A549 (cell line): ENCODE measurements around the gene SETDB2. TPM values are rescaled to one million over a fixed set of nuclear protein-coding genes. Genes with fewer than 3 reads are reported as not detected.

Experiments
- ATAC-seq, 2 experiments: fragments of 200-7000 bp in 1 of 2; fragments of >200 bp in 1 of 2; cut with Nextera tagmentation in 1 of 2; cut with Tn5 transposase in 1 of 2; 3 replicates each; pipeline versions ENCODE4 v1.8.0 to v1.9.1; 2018 to 2020; ENCODE audit warnings: mild to moderate bottlenecking in 1 of 2, moderate library complexity in 1 of 2
- CTCF ChIA-PET: fragments of 300-600 bp; sonication (Branson Sonifier 250); formaldehyde crosslinking; extraction: SDS; loops from one replicate; lab custom pipeline; 2021; ENCODE audit warnings: antibody characterized with exemption, inconsistent platforms; lab: Yijun Ruan, JAX
- POLR2A ChIA-PET: fragments of 350-600 bp; formaldehyde crosslinking; extraction: SDS; loops from one replicate; lab custom pipeline; 2021; ENCODE audit warnings: antibody characterized with exemption, inconsistent platforms; lab: Yijun Ruan, JAX
- DNase-seq, 2 experiments: peaks; one replicate each; pipeline versions ENCODE4 v3.0.0 to v3.0.0-alpha.2; 2011 to 2016; ENCODE audit warnings: low read depth in 1 of 2, low spot score in 1 of 2
- FAIRE-seq: peaks from 2 replicates; lab custom pipeline; 2011; peaks lifted over from hg19 to GRCh38; lab: Jason Lieb, UNC
- H3K27ac ChIP-seq, 2 experiments: fragments of >200 bp; sonication (Bioruptor Twin); formaldehyde crosslinking; 3 replicates each; pipeline ENCODE4 v1.5.1; 2016 to 2017
- H3K4me1 ChIP-seq: fragments of >200 bp; sonication (Bioruptor Twin); formaldehyde crosslinking; 3 replicates; pipeline ENCODE4 v1.6.1; 2016
- H3K4me2 ChIP-seq: fragments of >200 bp; sonication (Bioruptor Twin); formaldehyde crosslinking; 3 replicates; pipeline ENCODE4 v1.6.1; 2016
- H3K4me3 ChIP-seq: fragments of >200 bp; sonication (Bioruptor Twin); formaldehyde crosslinking; 3 replicates; pipeline ENCODE4 v1.5.1; 2016
- H3K9me3 ChIP-seq: fragments of >200 bp; sonication (Bioruptor Twin); formaldehyde crosslinking; 3 replicates; pipeline ENCODE4 v1.6.1; 2016
- BHLHE40 ChIP-seq: IDR thresholded peaks from 2 replicates; pipeline ENCODE4 v1.6.1; 2012; ENCODE audit warnings: low read depth, low read length, inconsistent platforms
- CBX8 ChIP-seq: fragments of 200-600 bp; sonication (generic); IDR thresholded peaks from 2 replicates; pipeline ENCODE4 v1.6.1; 2016
- CEBPB ChIP-seq, 2 experiments: fragments of >200 bp in 1 of 2; sonication (Bioruptor Twin) in 1 of 2; formaldehyde crosslinking in 1 of 2; IDR thresholded peaks; 2 replicates each; pipeline ENCODE4 v1.6.1; 2012 to 2016
- CHD4 ChIP-seq: fragments of 200-600 bp; sonication (generic); IDR thresholded peaks from 2 replicates; pipeline ENCODE4 v1.6.1; 2016; ENCODE audit warnings: antibody characterized with exemption, mild to moderate bottlenecking, borderline replicate concordance
- EHF ChIP-seq: fragments of 250-450 bp; sonication (Bioruptor Pico); IDR thresholded peaks from 2 replicates; pipeline ENCODE4 v1.5.0; 2020; ENCODE audit warnings: mild to moderate bottlenecking
- FOSB ChIP-seq: fragments of 250-450 bp; sonication (Bioruptor Pico); IDR thresholded peaks from 2 replicates; pipeline ENCODE4 v1.5.0; 2020; ENCODE audit warnings: mild to moderate bottlenecking, moderate library complexity
- FOXS1 ChIP-seq: fragments of 250-450 bp; sonication (Bioruptor Pico); IDR thresholded peaks from 2 replicates; pipeline ENCODE4 v1.5.0; 2020; ENCODE audit warnings: mild to moderate bottlenecking, moderate library complexity
- GATA3 ChIP-seq: IDR thresholded peaks from 2 replicates; pipeline ENCODE4 v1.6.1; 2012; ENCODE audit warnings: borderline replicate concordance
- HDAC2 ChIP-seq: fragments of 200-600 bp; sonication (generic); IDR thresholded peaks from 2 replicates; pipeline ENCODE4 v1.6.1; 2016
- HEYL ChIP-seq: fragments of 250-450 bp; sonication (Bioruptor Pico); IDR thresholded peaks from 2 replicates; pipeline ENCODE4 v1.8.0; 2021; ENCODE audit warnings: mild to moderate bottlenecking, moderate library complexity
- HOXB13 ChIP-seq: fragments of 250-450 bp; sonication (Bioruptor Pico); IDR thresholded peaks from 2 replicates; pipeline ENCODE4 v1.5.0; 2020; ENCODE audit warnings: low read depth, mild to moderate bottlenecking, moderate library complexity
- KDM1A ChIP-seq: fragments of 200-600 bp; sonication (generic); IDR thresholded peaks from 2 replicates; pipeline ENCODE4 v1.6.1; 2016; ENCODE audit warnings: low read depth, mild to moderate bottlenecking
- KDM5A ChIP-seq: fragments of 200-600 bp; sonication (generic); IDR thresholded peaks from 2 replicates; pipeline ENCODE4 v1.6.1; 2016; ENCODE audit warnings: antibody characterized with exemption, mild to moderate bottlenecking
- MAFK ChIP-seq: fragments of 450-650 bp; IDR thresholded peaks from 2 replicates; pipeline ENCODE4 v1.6.1; 2014; ENCODE audit not compliant: partially characterized antibody
- MAZ ChIP-seq: fragments of 150-350 bp; IDR thresholded peaks from 2 replicates; pipeline ENCODE4 v1.6.1; 2014; ENCODE audit warnings: antibody characterized with exemption, low read depth, low read length, borderline replicate concordance
- PHF8 ChIP-seq: fragments of 200-600 bp; sonication (generic); IDR thresholded peaks from 2 replicates; pipeline ENCODE4 v1.6.1; 2016; ENCODE audit warnings: low read depth, mild to moderate bottlenecking, antibody characterized with exemption, moderate library complexity, borderline replicate concordance
- POLR2A ChIP-seq: IDR thresholded peaks from 2 replicates; pipeline ENCODE4 v1.6.1; 2012; ENCODE audit warnings: mild to moderate bottlenecking, low read length
- RAD21 ChIP-seq, 2 experiments: fragments of >200 bp in 1 of 2; sonication (Bioruptor Twin) in 1 of 2; formaldehyde crosslinking in 1 of 2; IDR thresholded peaks in 1 of 2; conservative IDR thresholded peaks in 1 of 2; 2 replicates in 1 of 2; 3 replicates in 1 of 2; pipeline ENCODE4 v1.6.1; 2012 to 2018; ENCODE audit warnings: inconsistent platforms in 1 of 2
- RNF2 ChIP-seq: fragments of 200-600 bp; sonication (generic); IDR thresholded peaks from 2 replicates; pipeline ENCODE4 v1.6.1; 2016; ENCODE audit warnings: low read depth, mild to moderate bottlenecking, antibody characterized with exemption, moderate library complexity, borderline replicate concordance
- TP53 ChIP-seq: fragments of 250-450 bp; sonication (Bioruptor Pico); IDR thresholded peaks from 2 replicates; pipeline ENCODE4 v1.5.0; 2021; ENCODE audit warnings: mild to moderate bottlenecking, moderate library complexity
- ZFP36 ChIP-seq: fragments of 450-650 bp; IDR thresholded peaks from 2 replicates; pipeline ENCODE4 v1.6.1; 2014; ENCODE audit warnings: borderline replicate concordance; ENCODE audit not compliant: partially characterized antibody
- ZSCAN20 ChIP-seq: fragments of 250-450 bp; sonication (Bioruptor Pico); IDR thresholded peaks from 2 replicates; pipeline ENCODE4 v1.8.0; 2022; ENCODE audit warnings: mild to moderate bottlenecking, moderate library complexity
- WGBS: methylation state at CpG from one replicate; pipeline ENCODE4 v1.1.6; 2017; ENCODE audit errors: missing lambda C conversion rate; 5-methylcytosine and 5-hydroxymethylcytosine counted together
- polyA plus RNA-seq, 4 experiments: library from polyadenylated mRNA; depleted of rRNA in 3 of 4; stranded (reverse); fragments of >200 nt; fragmentation: RNase III in 1 of 4; extraction: RNeasy Plus Mini Kit Qiagen cat#74134 plus additional on column Dnase treatment in 1 of 4; gene quantifications; 2 replicates in 3 of 4; 3 replicates in 1 of 4; pipeline ENCODE4 v1.2.3, GENCODE V29; 2011 to 2017
- TF ChIP-seq, protein P1 (sequence below): fragments of 150-350 bp; IDR thresholded peaks from 2 replicates; pipeline ENCODE4 v1.6.1; 2014; ENCODE audit warnings: low read depth, mild to moderate bottlenecking, low read length
- TF ChIP-seq, protein P2 (sequence below): IDR thresholded peaks from 2 replicates; pipeline ENCODE4 v1.6.1; 2012
- TF ChIP-seq, protein P3 (sequence below): fragments of 200-600 bp; sonication (generic); IDR thresholded peaks from 2 replicates; pipeline ENCODE4 v1.6.1; 2016; ENCODE audit warnings: antibody characterized with exemption, mild to moderate bottlenecking, moderate library complexity

SETDB2 gene
- polyA plus RNA-seq, 2 of the 4 experiments (the other 2 are of a cell fraction): 1.3 to 4.6 TPM

DNA sequence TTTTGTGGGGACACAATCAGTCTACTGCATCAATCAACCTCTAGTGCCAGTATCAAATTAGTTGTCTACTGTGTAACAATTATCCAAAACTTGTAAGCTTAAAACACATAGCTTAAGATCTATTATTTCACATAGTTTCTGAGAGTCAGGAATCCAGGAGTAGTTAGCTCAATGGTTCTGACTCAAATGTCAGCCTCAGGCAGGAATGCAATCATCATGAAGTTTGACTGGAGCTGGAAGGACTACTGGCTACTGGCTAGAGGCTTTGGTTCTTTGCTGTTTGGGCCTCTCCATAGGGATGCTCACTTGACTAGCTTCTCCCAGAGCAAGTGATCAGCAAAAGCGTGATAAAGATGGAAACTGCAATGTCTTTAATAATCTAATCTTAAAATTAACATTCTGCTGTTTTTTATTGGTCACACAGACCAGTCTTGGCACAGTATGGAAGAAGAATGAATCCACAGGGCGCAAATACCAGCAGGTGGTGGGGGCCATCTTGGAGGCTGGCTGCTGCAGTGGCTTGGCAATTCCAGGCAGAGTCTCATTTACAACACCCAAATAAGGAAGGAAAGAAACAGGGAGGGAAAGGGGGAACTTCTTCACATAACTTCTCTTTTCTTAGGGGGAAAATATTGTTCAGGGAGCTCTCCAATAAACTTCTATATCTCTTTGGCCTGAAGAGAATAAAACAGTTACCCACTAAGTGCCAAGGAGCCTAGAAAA, 15.9 kb upstream of the SETDB2 start:
- no peaks in the 10 kb centered on the region for H3K4me1 ChIP-seq
- ATAC-seq (no peak), DNase-seq (no peak)
- POLR2A ChIA-PET: interaction anchor here (0.5 kb wide), 1 partner anchor 453 kb away, joined by 3 read pairs; the partner anchor contains the start of gene FNDC3A
- TF ChIP-seq POLR2A (no peak), MAZ (no peak), HOXB13 (no peak), RAD21 (conservative IDR thresholded peaks at IDR 0.05 in 1 of 2, IDR thresholded peaks at IDR 0.05 in 1 of 2) (no peak), HEYL (no peak), BHLHE40 (no peak), FOXS1 (CRISPR knock-in tag) (no peak), MAFK (no peak), PHF8 (no peak), TP53 (CRISPR knock-in tag) (no peak), CBX8 (no peak), CEBPB (IDR thresholded peaks at IDR 0.05) (no peak)
- TF ChIP-seq, protein P1, sequence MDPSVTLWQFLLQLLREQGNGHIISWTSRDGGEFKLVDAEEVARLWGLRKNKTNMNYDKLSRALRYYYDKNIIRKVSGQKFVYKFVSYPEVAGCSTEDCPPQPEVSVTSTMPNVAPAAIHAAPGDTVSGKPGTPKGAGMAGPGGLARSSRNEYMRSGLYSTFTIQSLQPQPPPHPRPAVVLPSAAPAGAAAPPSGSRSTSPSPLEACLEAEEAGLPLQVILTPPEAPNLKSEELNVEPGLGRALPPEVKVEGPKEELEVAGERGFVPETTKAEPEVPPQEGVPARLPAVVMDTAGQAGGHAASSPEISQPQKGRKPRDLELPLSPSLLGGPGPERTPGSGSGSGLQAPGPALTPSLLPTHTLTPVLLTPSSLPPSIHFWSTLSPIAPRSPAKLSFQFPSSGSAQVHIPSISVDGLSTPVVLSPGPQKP: no peak
- TF ChIP-seq, all 56 proteins: peak for 0
- no peaks in the 10 kb centered on the region for H3K9me3 ChIP-seq
- H3K27ac ChIP-seq: no peak overlapping the region
- FAIRE-seq: no peak
- CTCF ChIA-PET: interaction anchor here (0.6 kb wide), 1 partner anchor 132 kb away, joined by 3 read pairs; no protein-coding TSS in a partner anchor
- H3K4me2 ChIP-seq: no peak overlapping the region
- 97% methylated on average over 2 of the region's 2 CpGs for WGBS
- no peak overlapping the region for H3K4me3 ChIP-seq

DNA sequence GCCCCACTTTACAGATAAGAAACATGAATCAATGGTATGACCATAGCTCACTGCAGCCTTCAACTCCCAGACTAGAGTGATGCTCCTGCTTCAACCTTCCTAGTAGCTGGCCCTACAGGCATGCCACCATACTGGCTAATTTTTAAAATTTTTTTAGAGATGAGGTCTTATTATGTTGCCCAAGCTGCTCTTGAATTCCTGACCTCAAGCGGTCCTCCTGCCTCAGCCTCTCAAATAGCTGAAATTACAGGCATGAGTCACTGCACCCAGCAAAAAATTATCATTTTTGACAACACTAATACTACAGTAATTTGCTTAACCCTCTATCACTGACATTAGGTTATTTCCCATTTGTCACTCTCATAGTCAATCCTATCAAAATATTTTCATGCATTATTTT, 15.0 kb upstream of the SETDB2 start:
- FAIRE-seq (no peak), ATAC-seq (no peak), DNase-seq (no peak)
- Histone ChIP-seq H3K4me3 (no peak overlapping the region), H3K9me3 (no peaks in the 10 kb centered on the region), H3K4me2 (no peak overlapping the region), H3K27ac (no peak overlapping the region), H3K4me1 (no peaks in the 10 kb centered on the region)
- ChIA-PET CTCF (no interaction called here), POLR2A (no interaction called here)
- WGBS: 77% methylated on average over 1 of the region's 1 CpG
- no peak for TF ChIP-seq HEYL
- TF ChIP-seq FOSB: no peak
- TF ChIP-seq RNF2: no peak
- TF ChIP-seq EHF (CRISPR knock-in tag): no peak
- TF ChIP-seq, protein P2, sequence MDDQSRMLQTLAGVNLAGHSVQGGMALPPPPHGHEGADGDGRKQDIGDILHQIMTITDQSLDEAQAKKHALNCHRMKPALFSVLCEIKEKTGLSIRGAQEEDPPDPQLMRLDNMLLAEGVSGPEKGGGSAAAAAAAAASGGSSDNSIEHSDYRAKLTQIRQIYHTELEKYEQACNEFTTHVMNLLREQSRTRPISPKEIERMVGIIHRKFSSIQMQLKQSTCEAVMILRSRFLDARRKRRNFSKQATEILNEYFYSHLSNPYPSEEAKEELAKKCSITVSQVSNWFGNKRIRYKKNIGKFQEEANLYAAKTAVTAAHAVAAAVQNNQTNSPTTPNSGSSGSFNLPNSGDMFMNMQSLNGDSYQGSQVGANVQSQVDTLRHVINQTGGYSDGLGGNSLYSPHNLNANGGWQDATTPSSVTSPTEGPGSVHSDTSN: no peak
- TF ChIP-seq KDM5A: no peak
- TF ChIP-seq HDAC2: no peak
- no peak for TF ChIP-seq BHLHE40
- TF ChIP-seq, all 56 proteins: peak for 0

DNA sequence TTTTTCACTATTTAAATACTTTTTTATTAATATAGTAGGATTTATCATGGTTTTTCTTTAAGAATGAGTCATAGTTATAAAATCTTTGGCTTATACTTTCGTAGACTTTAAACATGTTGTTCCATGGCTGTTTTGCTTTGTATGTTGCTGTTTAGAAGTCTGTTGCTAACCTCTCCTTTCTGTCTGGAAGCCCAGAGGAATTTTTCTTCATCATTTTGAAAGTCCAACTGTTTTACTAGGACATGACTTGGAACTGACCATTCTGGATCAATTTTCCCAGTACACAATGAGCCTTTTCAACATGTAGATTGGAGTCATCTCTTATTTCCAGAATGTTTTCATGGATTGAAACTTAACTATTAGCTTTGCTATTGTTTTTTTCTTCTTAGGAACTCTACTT, 8.1 kb upstream of the SETDB2 start:
- FAIRE-seq (no peak), ATAC-seq (no peak), DNase-seq (no peak)
- Histone ChIP-seq H3K4me2 (no peak overlapping the region), H3K9me3 (no peaks in the 10 kb centered on the region), H3K4me1 (no peaks in the 10 kb centered on the region), H3K27ac (no peak overlapping the region), H3K4me3 (no peak overlapping the region)
- POLR2A ChIA-PET: no interaction called here
- CTCF ChIA-PET: interaction anchor here (0.6 to 2.8 kb wide), 5 partner anchors 8 to 225 kb away, joined by 3 to 11 read pairs (median 4); partner anchors contain the start of genes CAB39L and SETDB2
- TF ChIP-seq ZSCAN20 (no peak), ZFP36 (no peak), TP53 (CRISPR knock-in tag) (no peak), MAFK (no peak), HEYL (no peak), KDM1A (no peak), GATA3 (no peak), CHD4 (no peak)
- TF ChIP-seq, protein P3, sequence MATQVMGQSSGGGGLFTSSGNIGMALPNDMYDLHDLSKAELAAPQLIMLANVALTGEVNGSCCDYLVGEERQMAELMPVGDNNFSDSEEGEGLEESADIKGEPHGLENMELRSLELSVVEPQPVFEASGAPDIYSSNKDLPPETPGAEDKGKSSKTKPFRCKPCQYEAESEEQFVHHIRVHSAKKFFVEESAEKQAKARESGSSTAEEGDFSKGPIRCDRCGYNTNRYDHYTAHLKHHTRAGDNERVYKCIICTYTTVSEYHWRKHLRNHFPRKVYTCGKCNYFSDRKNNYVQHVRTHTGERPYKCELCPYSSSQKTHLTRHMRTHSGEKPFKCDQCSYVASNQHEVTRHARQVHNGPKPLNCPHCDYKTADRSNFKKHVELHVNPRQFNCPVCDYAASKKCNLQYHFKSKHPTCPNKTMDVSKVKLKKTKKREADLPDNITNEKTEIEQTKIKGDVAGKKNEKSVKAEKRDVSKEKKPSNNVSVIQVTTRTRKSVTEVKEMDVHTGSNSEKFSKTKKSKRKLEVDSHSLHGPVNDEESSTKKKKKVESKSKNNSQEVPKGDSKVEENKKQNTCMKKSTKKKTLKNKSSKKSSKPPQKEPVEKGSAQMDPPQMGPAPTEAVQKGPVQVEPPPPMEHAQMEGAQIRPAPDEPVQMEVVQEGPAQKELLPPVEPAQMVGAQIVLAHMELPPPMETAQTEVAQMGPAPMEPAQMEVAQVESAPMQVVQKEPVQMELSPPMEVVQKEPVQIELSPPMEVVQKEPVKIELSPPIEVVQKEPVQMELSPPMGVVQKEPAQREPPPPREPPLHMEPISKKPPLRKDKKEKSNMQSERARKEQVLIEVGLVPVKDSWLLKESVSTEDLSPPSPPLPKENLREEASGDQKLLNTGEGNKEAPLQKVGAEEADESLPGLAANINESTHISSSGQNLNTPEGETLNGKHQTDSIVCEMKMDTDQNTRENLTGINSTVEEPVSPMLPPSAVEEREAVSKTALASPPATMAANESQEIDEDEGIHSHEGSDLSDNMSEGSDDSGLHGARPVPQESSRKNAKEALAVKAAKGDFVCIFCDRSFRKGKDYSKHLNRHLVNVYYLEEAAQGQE: no peak
- 77% methylated on average over 1 of the region's 1 CpG for WGBS
